ENCODE results near the gene GRID1.

GRID1 gene

GRCh38 chr10:86291616-86292340, 74.8 kb downstream of the GRID1 start:
- peak; percentile 30 for DNase-seq

GRCh38 chr10:86290933-86291615, 75.5 kb downstream of the GRID1 start:
- peak; percentile 27 for DNase-seq

GRCh38 chr10:86289577-86289868, 77.1 kb downstream of the GRID1 start:
- no peak for DNase-seq

- DNase-seq: peak; percentile 12
These were observed 77.7 kb downstream of the GRID1 start for GRCh38 chr10:86288695-86289576.

- no peak for DNase-seq
These were observed 78.5 kb downstream of the GRID1 start for GRCh38 chr10:86287966-86288579.

GRCh38 chr10:86287110-86287793, 79.3 kb downstream of the GRID1 start:
- DNase-seq: peak; percentile 12

GRCh38 chr10:86286236-86287109, 80.1 kb downstream of the GRID1 start:
- DNase-seq: peak; percentile 15

- DNase-seq: peak; percentile 10
These were observed 81.3 kb downstream of the GRID1 start for GRCh38 chr10:86285136-86285790.

- peak; percentile 25 for DNase-seq
These were observed 82.1 kb downstream of the GRID1 start for GRCh38 chr10:86284355-86285105.

GRCh38 chr10:86283466-86284287, 82.9 kb downstream of the GRID1 start:
- peak; percentile 25 for DNase-seq

- peak; percentile 17 for DNase-seq
These were observed 83.7 kb downstream of the GRID1 start for GRCh38 chr10:86282664-86283465.

- DNase-seq: peak; percentile 3
These were observed 85.2 kb downstream of the GRID1 start for GRCh38 chr10:86281396-86281795.

GRCh38 chr10:86269332-86269731, 97.3 kb downstream of the GRID1 start:
- DNase-seq: peak; percentile 20

- peak; percentile 31 for DNase-seq
These were observed 99.1 kb downstream of the GRID1 start for GRCh38 chr10:86267286-86268195.

GRCh38 chr10:86266446-86267242, 100.0 kb downstream of the GRID1 start:
- DNase-seq: peak; percentile 28

GRCh38 chr10:86265895-86266259, 100.7 kb downstream of the GRID1 start:
- peak; percentile 18 for DNase-seq
